ENCODE measurements around the gene CSRP1. TPM values are rescaled to one million over a fixed set of nuclear protein-coding genes. Genes with fewer than 3 reads are reported as not detected.

The CSRP1 gene
- total and polyA plus RNA-seq, 2 experiments from 2014 or later: 5.8 to 29.9 TPM

DNA sequence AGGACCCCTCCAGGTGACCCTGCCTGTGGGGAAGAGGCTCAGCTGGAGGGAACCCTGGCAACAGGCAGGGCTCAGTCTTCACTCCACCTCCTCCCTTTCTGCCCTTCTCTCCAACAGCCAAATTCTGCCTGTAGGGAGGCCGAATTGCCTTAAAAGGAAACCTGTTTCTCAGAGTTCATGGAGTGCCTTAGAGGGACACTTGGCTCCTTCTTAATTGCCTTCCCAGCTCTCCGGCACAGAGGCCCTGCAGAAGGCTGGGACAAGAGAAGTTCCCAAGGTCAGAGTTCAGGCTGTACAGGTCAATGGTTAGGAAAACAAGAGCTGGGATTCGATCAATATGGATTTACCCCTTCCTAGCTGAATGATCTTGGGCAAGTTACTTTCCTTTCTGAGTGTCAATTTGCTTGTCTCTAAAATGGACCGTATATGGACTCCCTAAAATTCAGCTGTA lies 6.2 kb downstream of the CSRP1 start:
- H4K20me1 ChIP-seq (replicated peaks; ENCODE audit: insufficient read depth): no peaks in the 10 kb centered on the region
- DNase-seq (ENCODE audit: low spot score): peak; percentile 42
- H3K4me3 Mint-ChIP-seq: no peak overlapping the region
- H3K4me1 ChIP-seq (ENCODE audit: insufficient read depth): peaks cover 31% of the 10 kb centered on the region
- H3K9me3 Mint-ChIP-seq: no peaks in the 10 kb centered on the region
- H3K36me3 ChIP-seq (ENCODE audit: insufficient read depth): no peaks in the 10 kb centered on the region
- H3K27me3 Mint-ChIP-seq (ENCODE audit: insufficient read depth, low read depth, poor library complexity): peaks cover 11% of the 10 kb centered on the region
- H3K36me3 Mint-ChIP-seq (ENCODE audit: low read depth): no peaks in the 10 kb centered on the region
- peaks cover 48% of the 10 kb centered on the region for H3K4me1 Mint-ChIP-seq
- peaks cover 3% of the 10 kb centered on the region; the same call in 1 of the 2 replicates for H3K79me2 ChIP-seq (replicated peaks; ENCODE audit: insufficient read depth)
- H3K27ac ChIP-seq (ENCODE audit: low read depth): no peak overlapping the region
- H3K4me3 ChIP-seq: no peak overlapping the region
- peaks cover 9% of the 10 kb centered on the region; the same call in 1 of the 2 replicates for H3F3A ChIP-seq (replicated peaks; ENCODE audit: low read depth)
- peak overlapping the region; percentile 64 for H3K27ac Mint-ChIP-seq
- H3K4me2 ChIP-seq: no peak overlapping the region
- TF ChIP-seq JUNB (IDR thresholded peaks at IDR 0.05; ENCODE audit: unreplicated experiment): no peak
- TF ChIP-seq, protein P1, sequence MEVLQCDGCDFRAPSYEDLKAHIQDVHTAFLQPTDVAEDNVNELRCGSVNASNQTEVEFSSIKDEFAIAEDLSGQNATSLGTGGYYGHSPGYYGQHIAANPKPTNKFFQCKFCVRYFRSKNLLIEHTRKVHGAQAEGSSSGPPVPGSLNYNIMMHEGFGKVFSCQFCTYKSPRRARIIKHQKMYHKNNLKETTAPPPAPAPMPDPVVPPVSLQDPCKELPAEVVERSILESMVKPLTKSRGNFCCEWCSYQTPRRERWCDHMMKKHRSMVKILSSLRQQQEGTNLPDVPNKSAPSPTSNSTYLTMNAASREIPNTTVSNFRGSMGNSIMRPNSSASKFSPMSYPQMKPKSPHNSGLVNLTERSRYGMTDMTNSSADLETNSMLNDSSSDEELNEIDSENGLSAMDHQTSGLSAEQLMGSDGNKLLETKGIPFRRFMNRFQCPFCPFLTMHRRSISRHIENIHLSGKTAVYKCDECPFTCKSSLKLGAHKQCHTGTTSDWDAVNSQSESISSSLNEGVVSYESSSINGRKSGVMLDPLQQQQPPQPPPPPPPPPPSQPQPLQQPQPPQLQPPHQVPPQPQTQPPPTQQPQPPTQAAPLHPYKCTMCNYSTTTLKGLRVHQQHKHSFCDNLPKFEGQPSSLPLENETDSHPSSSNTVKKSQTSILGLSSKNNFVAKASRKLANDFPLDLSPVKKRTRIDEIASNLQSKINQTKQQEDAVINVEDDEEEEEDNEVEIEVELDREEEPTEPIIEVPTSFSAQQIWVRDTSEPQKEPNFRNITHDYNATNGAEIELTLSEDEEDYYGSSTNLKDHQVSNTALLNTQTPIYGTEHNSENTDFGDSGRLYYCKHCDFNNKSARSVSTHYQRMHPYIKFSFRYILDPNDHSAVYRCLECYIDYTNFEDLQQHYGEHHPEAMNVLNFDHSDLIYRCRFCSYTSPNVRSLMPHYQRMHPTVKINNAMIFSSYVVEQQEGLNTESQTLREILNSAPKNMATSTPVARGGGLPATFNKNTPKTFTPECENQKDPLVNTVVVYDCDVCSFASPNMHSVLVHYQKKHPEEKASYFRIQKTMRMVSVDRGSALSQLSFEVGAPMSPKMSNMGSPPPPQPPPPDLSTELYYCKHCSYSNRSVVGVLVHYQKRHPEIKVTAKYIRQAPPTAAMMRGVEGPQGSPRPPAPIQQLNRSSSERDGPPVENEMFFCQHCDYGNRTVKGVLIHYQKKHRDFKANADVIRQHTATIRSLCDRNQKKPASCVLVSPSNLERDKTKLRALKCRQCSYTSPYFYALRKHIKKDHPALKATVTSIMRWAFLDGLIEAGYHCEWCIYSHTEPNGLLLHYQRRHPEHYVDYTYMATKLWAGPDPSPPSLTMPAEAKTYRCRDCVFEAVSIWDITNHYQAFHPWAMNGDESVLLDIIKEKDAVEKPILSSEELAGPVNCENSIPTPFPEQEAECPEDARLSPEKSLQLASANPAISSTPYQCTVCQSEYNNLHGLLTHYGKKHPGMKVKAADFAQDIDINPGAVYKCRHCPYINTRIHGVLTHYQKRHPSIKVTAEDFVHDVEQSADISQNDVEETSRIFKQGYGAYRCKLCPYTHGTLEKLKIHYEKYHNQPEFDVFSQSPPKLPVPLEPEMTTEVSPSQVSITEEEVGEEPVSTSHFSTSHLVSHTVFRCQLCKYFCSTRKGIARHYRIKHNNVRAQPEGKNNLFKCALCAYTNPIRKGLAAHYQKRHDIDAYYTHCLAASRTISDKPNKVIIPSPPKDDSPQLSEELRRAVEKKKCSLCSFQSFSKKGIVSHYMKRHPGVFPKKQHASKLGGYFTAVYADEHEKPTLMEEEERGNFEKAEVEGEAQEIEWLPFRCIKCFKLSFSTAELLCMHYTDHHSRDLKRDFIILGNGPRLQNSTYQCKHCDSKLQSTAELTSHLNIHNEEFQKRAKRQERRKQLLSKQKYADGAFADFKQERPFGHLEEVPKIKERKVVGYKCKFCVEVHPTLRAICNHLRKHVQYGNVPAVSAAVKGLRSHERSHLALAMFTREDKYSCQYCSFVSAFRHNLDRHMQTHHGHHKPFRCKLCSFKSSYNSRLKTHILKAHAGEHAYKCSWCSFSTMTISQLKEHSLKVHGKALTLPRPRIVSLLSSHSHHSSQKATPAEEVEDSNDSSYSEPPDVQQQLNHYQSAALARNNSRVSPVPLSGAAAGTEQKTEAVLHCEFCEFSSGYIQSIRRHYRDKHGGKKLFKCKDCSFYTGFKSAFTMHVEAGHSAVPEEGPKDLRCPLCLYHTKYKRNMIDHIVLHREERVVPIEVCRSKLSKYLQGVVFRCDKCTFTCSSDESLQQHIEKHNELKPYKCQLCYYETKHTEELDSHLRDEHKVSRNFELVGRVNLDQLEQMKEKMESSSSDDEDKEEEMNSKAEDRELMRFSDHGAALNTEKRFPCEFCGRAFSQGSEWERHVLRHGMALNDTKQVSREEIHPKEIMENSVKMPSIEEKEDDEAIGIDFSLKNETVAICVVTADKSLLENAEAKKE (CRISPR knock-in tag; IDR thresholded peaks at IDR 0.05): no peak
- TF ChIP-seq CREB1 (CRISPR knock-in tag; IDR thresholded peaks at IDR 0.05; ENCODE audit: low read depth): no peak
- no peak for TF ChIP-seq EZH2 (IDR thresholded peaks at IDR 0.05; ENCODE audit: low read depth, unreplicated experiment)
- no peak for TF ChIP-seq ZNF331 (CRISPR knock-in tag; IDR thresholded peaks at IDR 0.05; ENCODE audit: low read depth)
- TF ChIP-seq EZH2phosphoT487 (IDR thresholded peaks at IDR 0.05; ENCODE audit: unreplicated experiment): no peak
- TF ChIP-seq, protein P2, sequence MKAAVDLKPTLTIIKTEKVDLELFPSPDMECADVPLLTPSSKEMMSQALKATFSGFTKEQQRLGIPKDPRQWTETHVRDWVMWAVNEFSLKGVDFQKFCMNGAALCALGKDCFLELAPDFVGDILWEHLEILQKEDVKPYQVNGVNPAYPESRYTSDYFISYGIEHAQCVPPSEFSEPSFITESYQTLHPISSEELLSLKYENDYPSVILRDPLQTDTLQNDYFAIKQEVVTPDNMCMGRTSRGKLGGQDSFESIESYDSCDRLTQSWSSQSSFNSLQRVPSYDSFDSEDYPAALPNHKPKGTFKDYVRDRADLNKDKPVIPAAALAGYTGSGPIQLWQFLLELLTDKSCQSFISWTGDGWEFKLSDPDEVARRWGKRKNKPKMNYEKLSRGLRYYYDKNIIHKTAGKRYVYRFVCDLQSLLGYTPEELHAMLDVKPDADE (IDR thresholded peaks at IDR 0.05): no peak
- ATAC-seq: peak; percentile 37
- peaks cover 4% of the 10 kb centered on the region for H3K27me3 ChIP-seq (ENCODE audit: insufficient read depth)
- peak overlapping the region; percentile 40 for H2AFZ ChIP-seq
- no peaks in the 10 kb centered on the region for H3K9me2 ChIP-seq (ENCODE audit: insufficient read depth)
